GM18502 (cell line): ENCODE results near the gene TPRA1.

Experiments used
- ATAC-seq: cut with Tn5 transposase; IDR thresholded peaks from one replicate; pipeline ENCODE4 v1.9.1; 2021; ENCODE audit warnings: mild to moderate bottlenecking; ENCODE audit not compliant: unreplicated experiment, poor library complexity

The TPRA1 gene

DNA sequence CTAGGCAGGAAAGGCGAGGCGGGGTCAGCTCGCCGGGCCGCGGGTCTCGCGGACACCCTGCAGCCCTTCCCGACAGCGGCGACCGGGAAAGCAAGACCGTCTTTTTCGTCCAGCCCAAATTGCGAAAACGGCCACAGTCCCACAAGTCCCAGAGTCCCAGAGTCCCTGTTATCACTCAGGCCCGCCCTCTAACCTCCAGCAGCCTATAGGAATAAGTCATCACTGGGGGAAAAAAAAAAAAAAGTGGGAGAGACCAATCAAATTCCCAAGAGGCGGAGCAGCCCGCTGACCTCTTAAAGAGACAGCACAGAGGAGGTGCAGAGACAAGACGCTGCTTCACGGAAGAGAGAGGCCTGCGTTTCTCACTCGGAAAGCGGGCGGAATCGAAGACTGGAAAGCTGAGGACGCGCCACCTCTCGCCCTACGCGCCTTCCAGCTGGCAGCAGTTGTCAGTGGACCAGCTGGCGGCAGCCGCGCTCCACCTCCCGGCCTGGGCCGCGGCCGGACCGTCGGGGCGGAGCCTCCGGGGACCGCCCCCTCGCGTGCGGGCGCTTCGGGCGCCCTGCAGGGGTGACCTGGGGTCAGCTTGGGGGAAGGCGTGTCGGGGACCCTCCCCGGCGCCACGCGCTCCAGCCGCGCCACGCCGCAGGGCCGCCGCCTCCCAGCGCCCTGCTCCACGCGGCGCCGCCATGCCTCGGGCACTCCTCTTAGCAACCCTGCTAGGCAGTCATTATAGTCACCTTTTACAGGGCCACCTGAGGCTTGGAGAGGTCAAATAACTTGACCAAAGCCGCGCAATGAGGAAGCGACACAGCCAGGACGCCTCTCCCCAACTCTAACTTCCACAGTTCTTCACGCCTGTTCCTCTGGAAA, at the start of gene TPRA1:
TPRA1 (minus strand) TSS at position 141 of the 873 bp plus-strand sequence. CDS start 10,587 bp downstream, outside the sequence.
- ATAC-seq: peak; percentile 81

DNA sequence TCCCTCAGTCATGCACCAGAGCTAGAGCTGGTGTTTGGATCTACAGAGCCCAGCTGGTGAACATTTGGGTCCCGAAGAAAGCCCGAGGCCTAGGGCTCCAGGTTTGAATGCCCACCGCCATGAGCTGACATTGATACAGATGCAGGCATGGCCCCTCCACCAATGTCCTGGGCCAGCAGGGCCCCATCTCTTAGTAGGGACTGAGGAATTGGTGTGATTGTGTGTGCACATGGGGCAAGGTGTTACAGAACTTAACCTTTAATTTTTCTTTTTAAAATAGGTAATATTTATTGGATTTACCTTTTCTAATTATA, 49.5 kb upstream of the TPRA1 start:
- no peak for ATAC-seq

DNA sequence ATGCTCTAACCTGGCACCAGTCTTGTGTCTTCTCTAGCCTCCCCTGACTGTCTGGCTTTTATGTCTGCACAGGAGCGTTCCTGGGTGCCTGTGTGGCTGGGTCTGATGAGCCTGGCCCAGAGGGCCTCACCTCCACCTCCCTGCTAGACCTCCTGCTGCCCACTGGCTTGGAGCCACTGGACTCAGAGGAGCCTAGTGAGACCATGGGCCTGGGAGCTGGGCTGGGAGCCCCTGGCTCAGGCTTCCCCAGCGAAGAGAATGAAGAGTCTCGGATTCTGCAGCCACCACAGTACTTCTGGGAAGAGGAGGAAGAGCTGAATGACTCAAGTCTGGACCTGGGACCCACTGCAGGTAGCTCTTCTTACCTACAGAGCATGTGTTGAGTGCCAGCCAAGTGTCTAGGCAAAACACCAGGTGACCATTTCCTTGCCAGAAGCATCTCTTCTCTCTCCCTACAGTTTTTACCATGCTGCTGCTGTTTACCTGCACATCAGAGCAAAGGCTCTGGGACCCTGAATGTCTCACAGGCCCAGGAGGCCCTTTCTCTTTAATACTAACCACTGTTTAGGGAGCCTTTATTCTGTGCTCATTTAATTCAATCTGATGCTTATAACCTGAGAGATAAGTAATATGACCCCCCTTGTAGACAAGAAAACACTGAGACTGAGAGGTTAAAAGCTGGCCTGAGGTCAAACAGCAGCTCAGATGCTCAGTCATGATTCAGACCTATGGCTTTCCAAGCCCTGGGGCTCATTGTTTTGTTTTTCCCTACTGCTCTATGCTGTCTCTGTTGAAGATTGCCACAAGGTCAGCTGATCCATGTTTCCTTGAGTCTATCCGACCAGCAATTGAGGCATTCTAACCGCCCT, 48.9 kb upstream of the TPRA1 start:
- no peak for ATAC-seq

DNA sequence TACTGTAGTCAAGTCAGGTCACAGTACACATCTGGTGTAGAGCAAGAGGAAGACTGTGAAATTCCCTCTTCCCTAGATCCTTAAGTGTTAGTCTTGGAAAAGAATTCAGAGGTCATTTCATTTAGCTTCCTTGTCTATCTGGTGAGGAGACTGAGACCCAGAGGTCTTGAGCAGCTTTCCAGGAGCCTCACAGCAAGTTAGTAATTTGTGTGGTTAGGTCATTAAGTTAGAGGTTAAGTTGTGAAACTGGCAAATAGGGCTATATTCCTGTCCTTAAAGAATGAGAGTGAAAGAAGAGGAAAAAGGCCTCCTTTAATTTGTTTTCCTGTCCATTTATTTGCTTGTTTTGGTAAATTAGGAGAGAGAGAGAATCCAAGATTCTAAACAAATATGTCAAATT, 47.4 kb upstream of the TPRA1 start:
- ATAC-seq: no peak

DNA sequence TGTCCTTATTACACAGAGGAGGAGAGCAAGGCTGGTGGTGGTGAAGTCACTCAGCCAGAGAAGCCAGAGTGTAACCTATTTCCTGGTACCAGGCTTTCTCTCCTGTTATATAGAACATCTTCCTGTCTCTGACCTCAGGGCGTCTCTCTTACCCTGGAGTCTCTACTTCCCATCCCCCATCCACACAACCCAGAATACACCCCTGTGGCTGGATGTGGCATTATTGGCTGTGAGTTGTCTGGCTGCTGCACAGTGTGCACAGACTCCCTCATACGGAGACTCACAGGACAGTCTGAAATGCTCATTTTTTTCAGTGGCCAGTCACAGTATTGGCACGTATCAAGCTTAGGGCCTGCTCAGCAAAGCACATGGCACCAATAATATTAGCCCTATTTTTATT, 47.0 kb upstream of the TPRA1 start:
- ATAC-seq: no peak

DNA sequence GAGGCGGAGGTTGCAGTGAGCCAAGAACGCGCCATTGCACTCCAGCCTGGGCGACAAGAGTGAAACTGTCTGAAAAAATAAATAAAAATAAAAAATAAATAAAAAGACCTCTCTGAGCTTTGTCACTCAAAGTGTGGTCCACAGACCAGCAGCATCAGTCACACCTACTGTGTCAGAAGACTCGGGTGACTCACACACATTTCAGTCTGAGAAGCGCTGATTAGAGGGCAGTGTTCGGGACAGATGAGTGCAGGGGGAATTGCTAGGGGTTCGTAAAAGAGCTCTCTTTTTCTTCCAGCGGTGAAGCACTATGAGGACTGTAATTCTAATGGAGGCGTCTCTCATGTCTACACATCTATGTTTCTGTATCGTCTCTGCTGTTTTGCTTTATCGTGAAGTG, 44.1 kb upstream of the TPRA1 start:
- ATAC-seq: no peak

DNA sequence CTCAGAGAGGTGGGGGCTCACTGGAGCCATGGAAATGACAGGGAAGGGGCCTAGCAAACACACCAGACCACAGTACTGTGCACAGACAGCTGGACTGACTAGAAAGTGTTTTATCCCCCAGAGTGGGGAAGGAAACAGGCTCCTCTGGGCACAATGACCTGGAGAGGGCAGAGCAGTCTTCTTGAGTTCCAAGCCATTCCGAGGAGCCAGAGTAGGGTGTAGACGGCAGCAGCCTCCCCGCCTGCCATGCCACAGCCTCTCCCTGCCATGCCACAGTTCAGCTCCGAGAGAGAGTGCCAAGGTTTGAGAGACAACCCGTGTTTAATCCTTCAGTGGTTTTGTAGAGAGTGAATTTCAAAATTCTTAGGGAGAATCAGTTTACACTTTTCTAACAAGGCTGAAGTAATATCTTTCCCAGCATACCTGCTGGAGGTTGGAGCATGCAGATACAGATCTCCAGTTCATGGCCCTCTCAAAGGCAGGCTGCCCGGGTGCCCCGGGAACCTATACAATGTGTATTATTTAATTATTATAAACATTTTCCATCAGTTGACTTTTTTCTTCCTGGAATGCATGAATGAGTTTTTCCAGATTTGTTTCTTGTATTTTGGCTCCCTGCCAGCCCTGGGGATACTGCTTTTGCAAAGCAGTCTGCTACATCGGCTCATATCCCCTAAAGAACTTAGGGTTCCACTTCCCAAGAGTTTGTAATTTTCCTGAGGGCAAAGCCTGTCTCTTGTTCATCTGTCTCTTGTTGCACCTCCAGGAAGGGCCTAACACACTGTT, 41.7 kb upstream of the TPRA1 start:
- ATAC-seq: no peak

DNA sequence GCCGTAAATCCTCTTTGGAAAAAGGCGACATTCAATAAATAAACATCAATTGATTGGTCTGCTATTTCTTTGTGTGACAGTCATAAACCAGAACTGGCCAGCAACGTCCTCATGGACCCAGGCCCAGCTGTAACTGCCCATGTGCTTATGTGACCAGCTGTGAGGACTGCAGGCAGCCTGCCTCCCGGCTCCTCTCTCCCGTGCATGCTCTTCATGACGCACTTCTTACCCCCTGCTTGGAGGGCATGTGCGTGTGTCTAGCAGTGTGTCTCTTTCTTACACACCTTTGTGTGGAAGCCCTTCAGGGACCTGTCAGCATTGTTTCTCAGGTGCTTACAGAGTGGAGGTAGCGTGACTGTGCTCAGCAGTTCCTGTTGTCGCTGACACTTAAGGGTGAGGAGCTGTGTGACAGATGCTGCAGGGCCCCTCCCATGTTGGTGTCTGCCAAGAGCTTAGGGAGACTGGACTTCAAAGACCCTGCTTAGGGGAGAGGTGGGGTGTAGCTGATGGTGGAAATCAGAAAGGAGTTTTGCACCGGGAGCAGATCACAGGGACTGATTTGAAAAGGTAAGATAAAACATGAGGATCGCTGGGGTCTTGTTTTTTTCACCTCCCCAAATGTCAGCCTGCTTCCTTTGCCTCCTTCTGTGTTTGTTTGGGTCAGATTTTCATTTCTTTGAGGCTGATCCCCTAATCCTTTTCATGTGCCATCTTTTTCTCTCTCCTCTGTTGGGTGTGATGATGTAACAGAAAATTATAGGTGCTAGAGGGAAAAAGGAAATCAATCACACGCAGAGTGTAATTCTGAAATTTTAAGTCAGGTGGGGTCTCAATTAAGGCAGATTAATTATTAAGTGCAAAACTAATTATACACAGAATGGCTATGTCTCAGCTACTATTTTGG, 40.5 kb upstream of the TPRA1 start:
- no peak for ATAC-seq

DNA sequence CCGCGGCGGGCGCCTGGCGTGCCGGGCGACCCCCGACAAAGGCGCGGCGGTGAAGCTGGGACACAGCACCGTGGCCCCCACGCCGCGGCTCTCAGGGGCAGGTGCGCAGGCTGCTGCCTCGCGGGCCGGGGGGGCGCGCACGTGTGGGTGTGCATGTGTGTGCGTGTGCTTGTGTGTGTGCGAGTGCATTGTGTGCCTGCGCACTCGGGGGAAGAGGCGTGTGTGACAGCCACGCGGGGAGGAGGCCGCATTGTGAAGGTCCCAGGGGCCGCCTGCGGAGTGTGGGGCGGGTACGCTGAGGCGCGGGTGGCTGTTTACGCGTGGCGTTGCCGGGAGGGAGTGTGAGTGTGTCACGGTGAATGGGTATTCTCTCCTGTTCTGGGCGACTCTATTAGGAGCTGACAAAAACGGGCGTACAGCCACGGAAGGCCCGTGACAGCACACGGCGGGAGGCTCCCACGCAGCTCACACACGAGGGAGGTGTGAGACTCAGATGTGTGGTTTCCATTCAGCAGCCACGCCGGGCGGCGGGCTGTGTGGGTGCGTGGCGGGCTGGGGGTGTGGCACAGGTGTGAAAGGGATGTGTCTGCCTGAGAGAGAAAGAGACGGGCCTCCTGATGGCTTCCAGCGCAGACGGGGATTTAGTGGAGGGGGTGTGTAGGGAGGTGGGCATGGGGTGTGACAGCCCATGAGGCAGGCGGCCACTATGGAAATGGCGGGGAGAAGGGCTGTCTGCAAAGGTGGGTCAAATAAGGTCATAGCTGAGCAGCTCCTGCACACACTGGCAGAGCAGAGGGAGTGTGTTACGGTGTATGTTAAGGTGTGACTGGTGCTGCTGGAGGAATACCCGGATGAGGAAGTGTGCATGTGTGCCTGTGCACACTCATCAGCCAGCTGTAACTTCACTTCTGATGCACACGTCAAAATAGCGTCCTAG, 39.2 kb upstream of the TPRA1 start:
- peak; percentile 20 for ATAC-seq

DNA sequence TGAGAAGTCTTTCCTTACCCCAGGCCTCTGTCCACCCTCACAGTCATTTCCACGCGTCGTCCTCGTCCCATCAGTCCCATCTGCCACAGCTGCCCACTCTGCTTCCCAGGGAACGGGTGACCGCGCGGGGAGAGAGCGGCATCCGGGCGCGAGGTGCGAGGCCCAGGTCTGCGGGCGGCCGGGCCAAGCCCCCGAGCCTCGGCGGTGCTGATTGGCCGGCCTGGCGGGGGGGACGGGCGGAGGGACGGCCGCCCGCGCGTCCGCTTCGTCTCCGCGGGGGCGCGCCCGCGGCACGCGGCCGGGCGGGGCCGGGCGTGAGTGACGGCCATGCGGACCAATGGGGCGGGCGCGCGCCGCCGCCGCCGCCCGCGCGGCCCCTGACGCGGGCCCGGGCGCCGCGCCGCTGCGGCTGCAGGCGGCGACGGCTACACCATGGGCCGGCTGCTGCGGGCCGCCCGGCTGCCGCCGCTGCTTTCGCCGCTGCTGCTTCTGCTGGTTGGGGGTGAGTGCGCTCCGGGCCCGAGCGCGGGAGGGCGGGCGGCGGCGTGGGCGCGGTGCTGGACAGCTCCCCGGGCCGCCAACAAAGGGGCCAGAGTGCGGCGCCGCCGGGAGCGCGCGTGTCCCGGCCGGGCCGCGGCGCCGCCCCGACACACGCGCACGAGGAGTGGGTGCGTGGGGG, 38.4 kb upstream of the TPRA1 start, which contains the start of gene PODXL2:
PODXL2 (plus strand) TSS at position 398 of the 679 bp plus-strand sequence; CDS start at position 433, 35 bp downstream.
- ATAC-seq: peak; percentile 66

DNA sequence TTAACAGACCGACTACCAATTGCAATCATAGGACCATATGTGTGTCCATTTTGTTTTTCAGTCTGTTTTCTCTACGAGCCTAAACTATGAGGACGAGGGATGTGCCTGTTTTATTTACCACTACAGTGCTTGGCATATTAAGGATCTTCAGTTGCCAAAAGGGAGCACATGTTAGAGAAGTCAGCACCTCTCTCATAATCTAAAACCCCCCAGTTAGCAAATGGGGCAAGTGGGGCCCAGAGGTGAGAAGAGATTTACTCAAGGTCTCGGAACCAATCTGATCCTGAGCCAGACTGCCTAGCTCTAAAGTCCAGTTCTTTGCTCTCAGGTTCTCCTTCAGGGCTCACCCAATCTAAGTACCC, 37.9 kb upstream of the TPRA1 start:
- ATAC-seq: no peak

DNA sequence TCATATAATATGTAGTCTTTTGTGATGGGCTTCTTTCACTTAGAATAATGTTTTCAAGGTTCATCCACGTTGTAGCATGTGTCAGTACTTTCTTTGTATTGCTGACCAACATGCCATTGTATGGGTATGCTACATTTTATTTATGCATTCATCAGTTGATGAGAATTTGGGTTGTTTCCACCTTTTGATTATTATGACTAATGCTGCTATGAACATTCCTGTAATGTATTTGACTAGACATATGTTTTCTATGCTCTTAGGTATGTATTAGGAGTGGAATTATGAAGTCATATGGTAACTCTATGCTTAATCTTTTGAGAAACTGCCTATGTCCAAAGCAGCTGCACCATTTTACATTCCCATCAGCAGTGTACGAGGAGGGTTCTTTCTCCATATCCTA, 35.3 kb upstream of the TPRA1 start:
- no peak for ATAC-seq

DNA sequence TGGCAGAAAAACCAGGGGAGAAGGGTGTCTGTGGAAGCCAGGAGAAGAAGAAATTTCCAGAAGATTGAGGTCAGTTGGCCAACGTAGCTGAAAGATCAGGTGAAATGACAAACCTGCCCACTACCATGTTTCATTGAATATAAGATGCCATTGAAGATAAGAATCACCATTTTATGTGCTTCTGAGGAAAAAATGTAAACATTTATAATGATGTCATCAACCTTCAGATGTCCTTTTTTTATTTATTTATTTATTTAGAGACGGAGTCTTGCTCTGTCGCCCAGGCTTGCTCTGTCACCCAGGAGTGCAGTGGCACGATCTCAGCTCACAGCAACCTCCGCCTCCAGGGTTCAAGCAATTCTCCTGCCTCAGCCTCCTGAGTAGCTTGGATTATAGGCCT, 33.5 kb upstream of the TPRA1 start:
- no peak for ATAC-seq

DNA sequence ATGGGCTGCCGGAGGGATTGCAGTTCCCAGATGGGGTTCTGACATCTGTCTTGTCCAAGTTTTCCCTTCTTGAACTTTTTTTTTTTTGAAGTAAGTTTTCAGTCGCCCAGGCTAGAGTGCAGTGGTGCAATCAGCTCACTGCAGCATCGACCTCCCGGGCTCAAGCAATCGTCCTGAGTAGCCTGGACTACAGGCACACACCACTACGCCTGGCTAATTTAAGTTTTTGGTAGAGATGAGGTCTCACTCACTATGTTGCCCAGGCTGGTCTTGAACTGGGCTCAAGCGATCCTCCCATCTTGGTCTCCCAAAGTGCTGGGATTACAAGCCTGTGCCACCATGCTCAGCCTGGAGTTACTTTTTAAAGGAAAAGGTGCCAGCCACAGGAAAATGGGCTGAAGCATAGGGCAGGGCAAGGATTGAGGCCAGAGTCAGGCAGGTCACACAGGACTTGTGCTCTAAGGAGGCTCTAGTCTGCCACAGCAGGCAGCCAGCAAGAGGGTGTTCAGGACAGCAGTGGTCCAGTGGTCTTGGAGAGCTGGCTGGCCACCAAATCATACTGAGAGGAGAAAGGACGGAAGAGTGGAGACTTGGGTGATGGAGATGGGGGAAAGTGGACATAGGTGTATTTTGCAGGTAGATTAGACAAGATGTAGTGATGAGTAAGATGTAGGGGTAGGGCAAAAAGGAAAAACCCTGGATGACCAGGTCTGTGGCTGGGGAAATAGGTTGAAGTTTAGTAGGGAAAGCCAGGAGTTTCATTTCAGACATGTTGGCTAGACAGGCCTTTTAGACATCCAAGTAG, 32.4 kb upstream of the TPRA1 start:
- no peak for ATAC-seq

DNA sequence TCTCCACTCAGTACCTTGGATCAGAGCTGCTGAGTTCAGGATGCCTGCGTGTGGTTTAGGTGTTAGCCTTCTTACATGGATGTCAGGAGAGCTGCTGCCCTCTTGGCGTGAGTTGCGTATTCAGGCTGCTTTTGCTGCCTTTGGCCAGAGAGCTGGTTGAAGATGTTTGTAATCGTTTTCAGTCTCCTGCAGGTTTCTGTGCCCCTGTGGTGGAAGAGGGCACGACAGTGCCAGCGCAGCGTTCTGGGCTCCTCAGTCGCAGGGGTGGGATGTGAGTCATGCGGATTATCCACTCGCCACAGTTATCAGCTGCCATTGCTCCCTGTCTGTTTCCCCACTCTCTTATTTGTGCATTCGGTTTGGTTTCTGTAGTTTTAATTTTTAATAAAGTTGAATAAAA, 31.5 kb upstream of the TPRA1 start:
- ATAC-seq: no peak

DNA sequence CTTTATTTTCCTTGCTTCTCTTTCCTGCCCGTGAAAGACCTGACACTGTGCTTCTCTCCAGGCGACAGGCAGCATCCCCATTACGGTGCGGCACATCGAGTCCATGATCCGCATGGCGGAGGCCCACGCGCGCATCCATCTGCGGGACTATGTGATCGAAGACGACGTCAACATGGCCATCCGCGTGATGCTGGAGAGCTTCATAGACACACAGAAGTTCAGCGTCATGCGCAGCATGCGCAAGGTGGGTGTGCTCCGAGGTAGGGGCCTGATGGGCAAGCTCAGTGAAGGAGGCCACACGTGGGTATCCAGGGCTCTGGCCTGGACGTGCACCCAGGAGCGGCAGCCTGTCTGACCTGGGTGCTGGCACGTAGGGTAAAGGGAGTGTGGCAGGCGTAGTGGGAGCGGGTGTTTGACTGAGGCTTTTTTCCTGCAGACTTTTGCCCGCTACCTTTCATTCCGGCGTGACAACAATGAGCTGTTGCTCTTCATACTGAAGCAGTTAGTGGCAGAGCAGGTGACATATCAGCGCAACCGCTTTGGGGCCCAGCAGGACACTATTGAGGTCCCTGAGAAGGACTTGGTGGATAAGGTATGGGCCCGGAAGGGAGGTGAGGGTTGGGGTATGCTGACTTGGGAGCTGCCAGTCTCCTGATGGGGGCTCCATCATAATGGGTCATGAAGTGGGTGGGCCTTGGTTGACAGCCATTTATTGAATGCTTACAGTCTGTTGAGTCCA, 30.3 kb upstream of the TPRA1 start:
- no peak for ATAC-seq

DNA sequence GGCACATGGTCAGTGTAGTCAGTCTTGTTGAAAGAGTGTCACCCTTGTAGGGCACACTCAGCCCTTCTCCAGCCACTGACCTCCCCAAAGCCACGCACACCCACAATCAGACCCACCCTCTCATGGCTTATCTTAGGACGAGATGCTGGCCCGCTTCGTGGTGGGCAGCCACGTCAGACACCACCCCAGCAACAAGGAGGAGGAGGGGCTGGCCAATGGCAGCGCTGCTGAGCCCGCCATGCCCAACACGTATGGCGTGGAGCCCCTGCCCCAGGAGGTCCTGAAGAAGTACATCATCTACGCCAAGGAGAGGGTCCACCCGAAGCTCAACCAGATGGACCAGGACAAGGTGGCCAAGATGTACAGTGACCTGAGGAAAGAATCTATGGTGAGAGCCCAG, 28.4 kb upstream of the TPRA1 start:
- ATAC-seq: no peak
